Hematopoietic multipotent progenitor cell treated with erythropoietin and hydrocortisone succinate and interleukin-3 and kit ligand, for 15 days (in vitro differentiated cells): Measurements from ENCODE around the gene PIP4K2B.

ENCODE experiments used
- DNase-seq: peaks from one replicate; pipeline ENCODE4 v3.0.0-alpha.2; 2015; ENCODE audit warnings: low spot score

Gene PIP4K2B

GRCh38 chr17:38779965-38780752 is 19.2 kb downstream of the PIP4K2B start:
- no peak for DNase-seq

GRCh38 chr17:38777641-38778250 is 21.6 kb downstream of the PIP4K2B start:
- DNase-seq: no peak

GRCh38 chr17:38773258-38773657 is 26.1 kb downstream of the PIP4K2B start:
- DNase-seq: no peak

- no peak for DNase-seq
Measured at GRCh38 chr17:38768417-38768816, 30.9 kb downstream of the PIP4K2B start.

- DNase-seq: no peak
Measured at GRCh38 chr17:38766341-38766740, 33.0 kb downstream of the PIP4K2B start.

- DNase-seq: no peak
Measured at GRCh38 chr17:38762231-38762630, 37.1 kb downstream of the PIP4K2B start.

- DNase-seq: peak; percentile 30
Measured at GRCh38 chr17:38761612-38762011, 37.7 kb downstream of the PIP4K2B start.

GRCh38 chr17:38753071-38753506 is 46.3 kb downstream of the PIP4K2B start:
- no peak for DNase-seq

- DNase-seq: peak; percentile 97
Measured at GRCh38 chr17:38752308-38753070, 46.9 kb downstream of the PIP4K2B start, which contains the start of gene PSMB3. Gene PSMB3, plus strand, starts transcription at chr17:38752741. Its CDS starts 86 bp downstream, at chr17:38752827.

GRCh38 chr17:38751808-38752307 is 47.5 kb downstream of the PIP4K2B start:
- DNase-seq: peak; percentile 67

- DNase-seq: no peak
Measured at GRCh38 chr17:38751144-38751807, 48.1 kb downstream of the PIP4K2B start.

GRCh38 chr17:38750312-38751121 is 48.8 kb downstream of the PIP4K2B start:
- no peak for DNase-seq

GRCh38 chr17:38750044-38750311 is 49.4 kb downstream of the PIP4K2B start:
- DNase-seq: no peak

- DNase-seq: no peak
Measured at GRCh38 chr17:38749223-38750043, 49.9 kb downstream of the PIP4K2B start.

- no peak for DNase-seq
Measured at GRCh38 chr17:38748892-38749222, 50.5 kb downstream of the PIP4K2B start.

- no peak for DNase-seq
Measured at GRCh38 chr17:38748149-38748891, 51.0 kb downstream of the PIP4K2B start, which contains the start of gene PCGF2. Gene PCGF2, minus strand, starts transcription at chr17:38748336. Its CDS starts 7,934 bp downstream, at chr17:38740402.

GRCh38 chr17:38747463-38748148 is 51.8 kb downstream of the PIP4K2B start:
- no peak for DNase-seq

- DNase-seq: no peak
Measured at GRCh38 chr17:38746849-38747462, 52.4 kb downstream of the PIP4K2B start.
